Keratinocyte (primary cell): ENCODE results near the gene LAMB4. TPM values are rescaled to one million over a fixed set of nuclear protein-coding genes. Genes with fewer than 3 reads are reported as not detected.

Experiments
- DNase-seq: peaks from one replicate; pipeline ENCODE4 v3.0.0-alpha.2; 2011; ENCODE audit warnings: low read depth, missing footprints, low spot score
- FAIRE-seq: peaks from 2 replicates; lab custom pipeline; 2011; peaks lifted over from hg19 to GRCh38; lab: Jason Lieb, UNC
- H2AFZ ChIP-seq: 2 replicates; pipeline ENCODE4 v1.6.0; 2012; ENCODE audit warnings: low read length, control low read depth, inconsistent platforms; ENCODE audit not compliant: control insufficient read depth
- H3K27ac ChIP-seq: 2 replicates; pipeline ENCODE4 v1.5.1; 2011; ENCODE audit warnings: low read length; ENCODE audit not compliant: control insufficient read depth, insufficient read depth
- H3K27me3 ChIP-seq: 3 replicates; pipeline ENCODE4 v1.6.0; 2011; ENCODE audit warnings: low read length; ENCODE audit not compliant: control insufficient read depth, insufficient read depth; ENCODE audit errors: extremely low read depth
- H3K36me3 ChIP-seq, 2 experiments: 2 replicates in 1 of 2; 3 replicates in 1 of 2; pipeline ENCODE4 v1.5.1; 2011; ENCODE audit warnings: low read length in 2 of 2, mild to moderate bottlenecking in 1 of 2; ENCODE audit not compliant: control insufficient read depth in 2 of 2, insufficient read depth in 2 of 2; ENCODE audit errors: extremely low read depth in 1 of 2
- H3K4me1 ChIP-seq: 3 replicates; pipeline ENCODE4 v1.5.1; 2011; ENCODE audit warnings: low read length; ENCODE audit not compliant: control insufficient read depth, insufficient read depth; ENCODE audit errors: extremely low read depth
- H3K4me2 ChIP-seq: 3 replicates; pipeline ENCODE4 v1.6.0; 2011; ENCODE audit warnings: low read depth, low read length; ENCODE audit not compliant: control insufficient read depth, insufficient read depth; ENCODE audit errors: extremely low read depth
- H3K4me3 ChIP-seq, 3 experiments: fragments of 200-600 bp in 1 of 3; sonication (generic) in 1 of 3; 2 replicates in 2 of 3; 3 replicates in 1 of 3; pipeline ENCODE4 v1.5.1; 2011 to 2016; ENCODE audit warnings: low read length in 3 of 3, mild to moderate bottlenecking in 3 of 3, control low read depth in 2 of 3, inconsistent platforms in 1 of 3, low read depth in 1 of 3, mixed read lengths in 1 of 3, mixed run types in 1 of 3, moderate library complexity in 1 of 3; ENCODE audit not compliant: control insufficient read depth in 2 of 3, insufficient read depth in 2 of 3; ENCODE audit errors: extremely low read depth in 1 of 3
- H3K79me2 ChIP-seq: 2 replicates; pipeline ENCODE4 v1.6.0; 2012; ENCODE audit warnings: low read length; ENCODE audit not compliant: control insufficient read depth, insufficient read depth
- H3K9ac ChIP-seq: 3 replicates; pipeline ENCODE4 v1.6.0; 2011; ENCODE audit warnings: low read length; ENCODE audit not compliant: control insufficient read depth, insufficient read depth; ENCODE audit errors: extremely low read depth
- H3K9me1 ChIP-seq: 3 replicates; pipeline ENCODE4 v1.6.0; 2011; ENCODE audit warnings: low read length; ENCODE audit not compliant: control insufficient read depth, insufficient read depth; ENCODE audit errors: extremely low read depth
- H3K9me3 ChIP-seq: 2 replicates; pipeline ENCODE4 v1.5.1; 2012; ENCODE audit warnings: low read depth, low read length; ENCODE audit not compliant: control insufficient read depth
- H4K20me1 ChIP-seq: 3 replicates; pipeline ENCODE4 v1.6.0; 2011; ENCODE audit warnings: low read length; ENCODE audit not compliant: control insufficient read depth, insufficient read depth; ENCODE audit errors: extremely low read depth
- EZH2 ChIP-seq: IDR thresholded peaks from one replicate; pipeline ENCODE4 v1.6.1; 2012; ENCODE audit warnings: inconsistent platforms, mild to moderate bottlenecking, low read length, moderate library complexity
- dilution Hi-C: fragments of 300-500 bp; cut with MboI; formaldehyde crosslinking; loops from one replicate; pipeline ENCODE4 v1.7.0; 2020; ENCODE audit warnings: low sequenced_read_pairs; ENCODE audit not compliant: extremely low pct_ligation_motif_present
- polyA plus RNA-seq, 5 experiments: library from polyadenylated mRNA; depleted of rRNA in 3 of 5; stranded (reverse) in 3 of 5; stranded (forward) in 1 of 5; unstranded in 1 of 5; fragments of >200 nt; gene quantifications; 1 replicate in 1 of 5; 2 replicates in 3 of 5; 3 replicates in 1 of 5; pipeline versions ENCODE4 v1.2.1 to v1.2.3, GENCODE V29; 2011 to 2012; ENCODE audit warnings: missing spikeins in 2 of 5, low read depth in 1 of 5, low replicate concordance in 1 of 5
- TF ChIP-seq, protein P1 (sequence below), 3 experiments: IDR thresholded peaks in 1 of 3; conservative IDR thresholded peaks in 1 of 3; optimal IDR thresholded peaks in 1 of 3; 2 replicates in 2 of 3; 3 replicates in 1 of 3; pipeline versions ENCODE3 to v1.5.1; 2011; ENCODE audit warnings: low read length in 3 of 3, mild to moderate bottlenecking in 3 of 3, moderate library complexity in 2 of 3, control low read depth in 1 of 3, inconsistent platforms in 1 of 3; ENCODE audit not compliant: insufficient read depth in 2 of 3; ENCODE audit errors: extremely low read depth in 1 of 3

Gene LAMB4
- polyA plus RNA-seq, 1 donor (not counting 4 experiments of a cell fraction or from before 2014, with no cell fraction given) = 3.7 TPM

DNA sequence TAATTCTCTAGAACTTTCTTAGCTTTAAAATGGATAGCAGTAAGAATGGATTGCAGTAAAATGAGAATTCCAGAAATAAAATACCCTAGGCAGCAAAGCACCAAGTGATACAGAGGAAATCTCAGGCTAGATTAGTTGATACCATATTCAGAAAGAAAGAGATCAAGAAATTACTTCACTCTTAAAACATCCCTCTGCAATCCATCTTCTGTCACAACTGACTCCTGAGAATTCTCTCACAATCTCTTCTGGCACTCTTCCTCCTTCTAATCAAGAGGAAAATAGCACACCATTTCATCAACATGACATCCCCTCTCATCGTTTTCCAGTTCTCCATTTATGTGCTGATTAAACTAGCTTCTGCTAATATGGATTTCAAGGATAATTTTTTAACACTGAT is 85.0 kb downstream of the LAMB4 start:
- Histone ChIP-seq H3K4me2 (no peak overlapping the region), H3K4me3 (no peak overlapping the region), H3K9me3 (no peaks in the 10 kb centered on the region), H3K4me1 (no peaks in the 10 kb centered on the region), H3K27me3 (no peaks in the 10 kb centered on the region), H3K27ac (no peak overlapping the region), H4K20me1 (no peaks in the 10 kb centered on the region), H3K9ac (no peak overlapping the region), H3K9me1 (no peaks in the 10 kb centered on the region), H2AFZ (no peak overlapping the region), H3K79me2 (no peaks in the 10 kb centered on the region), H3K36me3 (no peaks in the 10 kb centered on the region)
- dilution Hi-C loops = no loop called here
- no peak for FAIRE-seq
- no peak for DNase-seq
- TF ChIP-seq, protein P1, sequence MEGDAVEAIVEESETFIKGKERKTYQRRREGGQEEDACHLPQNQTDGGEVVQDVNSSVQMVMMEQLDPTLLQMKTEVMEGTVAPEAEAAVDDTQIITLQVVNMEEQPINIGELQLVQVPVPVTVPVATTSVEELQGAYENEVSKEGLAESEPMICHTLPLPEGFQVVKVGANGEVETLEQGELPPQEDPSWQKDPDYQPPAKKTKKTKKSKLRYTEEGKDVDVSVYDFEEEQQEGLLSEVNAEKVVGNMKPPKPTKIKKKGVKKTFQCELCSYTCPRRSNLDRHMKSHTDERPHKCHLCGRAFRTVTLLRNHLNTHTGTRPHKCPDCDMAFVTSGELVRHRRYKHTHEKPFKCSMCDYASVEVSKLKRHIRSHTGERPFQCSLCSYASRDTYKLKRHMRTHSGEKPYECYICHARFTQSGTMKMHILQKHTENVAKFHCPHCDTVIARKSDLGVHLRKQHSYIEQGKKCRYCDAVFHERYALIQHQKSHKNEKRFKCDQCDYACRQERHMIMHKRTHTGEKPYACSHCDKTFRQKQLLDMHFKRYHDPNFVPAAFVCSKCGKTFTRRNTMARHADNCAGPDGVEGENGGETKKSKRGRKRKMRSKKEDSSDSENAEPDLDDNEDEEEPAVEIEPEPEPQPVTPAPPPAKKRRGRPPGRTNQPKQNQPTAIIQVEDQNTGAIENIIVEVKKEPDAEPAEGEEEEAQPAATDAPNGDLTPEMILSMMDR (optimal IDR thresholded peaks at IDR 0.05 in 1 of 3, IDR thresholded peaks at IDR 0.05 in 1 of 3, conservative IDR thresholded peaks at IDR 0.05 in 1 of 3; ENCODE audit: extremely low read depth in 1 of 3, insufficient read depth in 2 of 3, low read length in 3 of 3) = no peak
- TF ChIP-seq EZH2 = no peak

DNA sequence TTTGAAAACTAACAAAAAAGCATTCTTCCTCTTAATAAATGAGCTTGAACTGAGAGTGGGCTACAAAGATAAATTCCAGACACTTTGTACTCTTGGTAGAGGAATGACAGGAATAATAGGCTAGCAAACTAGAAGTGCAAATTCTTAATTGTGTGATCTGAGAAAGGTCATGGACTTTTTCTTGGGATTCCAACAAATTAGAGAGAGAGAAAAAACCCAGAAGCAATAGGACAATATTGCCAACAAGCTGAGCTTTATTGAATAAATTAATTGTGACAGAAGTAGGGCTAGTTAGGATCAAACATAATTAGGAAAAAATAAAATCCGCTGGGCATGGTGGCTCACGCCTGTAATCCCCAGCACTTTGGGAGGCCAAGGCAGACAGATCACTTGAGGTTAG is 85.8 kb downstream of the LAMB4 start:
- Histone ChIP-seq H3K79me2 (no peaks in the 10 kb centered on the region), H3K9me3 (no peaks in the 10 kb centered on the region), H3K27me3 (no peaks in the 10 kb centered on the region), H4K20me1 (no peaks in the 10 kb centered on the region), H3K4me2 (no peak overlapping the region), H2AFZ (no peak overlapping the region), H3K27ac (no peak overlapping the region), H3K9ac (no peak overlapping the region), H3K36me3 (no peaks in the 10 kb centered on the region), H3K9me1 (no peaks in the 10 kb centered on the region), H3K4me3 (no peak overlapping the region), H3K4me1 (no peaks in the 10 kb centered on the region)
- no peak for TF ChIP-seq EZH2
- TF ChIP-seq, protein P1 (optimal IDR thresholded peaks at IDR 0.05 in 1 of 3, IDR thresholded peaks at IDR 0.05 in 1 of 3, conservative IDR thresholded peaks at IDR 0.05 in 1 of 3; ENCODE audit: extremely low read depth in 1 of 3, insufficient read depth in 2 of 3, low read length in 3 of 3) = no peak
- dilution Hi-C loops = no loop called here
- DNase-seq (no peak), FAIRE-seq (no peak)
